HepG2 (cell line): ENCODE measurements around the gene NPDC1. TPM values are rescaled to one million over a fixed set of nuclear protein-coding genes. Genes with fewer than 3 reads are reported as not detected.
A peak's percentile ranks its signal among the peaks of the same experiment; 100 is the strongest.

ENCODE experiments used
- ATRX ChIP-seq: sonication (generic); formaldehyde crosslinking; IDR thresholded peaks from 2 replicates; pipeline ENCODE4 v1.4.0; 2020; ENCODE audit warnings: missing genetic modification reagents, borderline replicate concordance
- DMAP1 ChIP-seq: IDR thresholded peaks from 2 replicates; pipeline ENCODE4 v1.6.1; 2016
- FOSL1 ChIP-seq: sonication (generic); formaldehyde crosslinking; IDR thresholded peaks from 2 replicates; pipeline ENCODE4 v1.9.0; 2021; ENCODE audit warnings: missing genetic modification reagents, borderline replicate concordance
- GATA4 ChIP-seq: sonication (generic); IDR thresholded peaks from 2 replicates; pipeline ENCODE4 v1.6.1; 2016; ENCODE audit warnings: antibody characterized with exemption, low read depth, borderline replicate concordance
- IRX3 ChIP-seq: sonication (generic); formaldehyde crosslinking; IDR thresholded peaks from 2 replicates; pipeline ENCODE4 v1.8.1; 2023; ENCODE audit warnings: mild to moderate bottlenecking, low read depth, missing genetic modification reagents, borderline replicate concordance
- NCOA2 ChIP-seq: sonication (generic); formaldehyde crosslinking; IDR thresholded peaks from 2 replicates; pipeline ENCODE4 v1.8.0; 2022; ENCODE audit warnings: inconsistent platforms
- PHF8 ChIP-seq: sonication (generic); formaldehyde crosslinking; IDR thresholded peaks from 2 replicates; pipeline ENCODE4 v1.5.0; 2020; ENCODE audit warnings: missing genetic modification reagents
- SP1 ChIP-seq, 2 experiments: fragments of 450-650 bp in 1 of 2; sonication (generic) in 1 of 2; formaldehyde crosslinking in 1 of 2; IDR thresholded peaks; 2 replicates each; pipeline versions ENCODE4 v1.4.0 to v1.6.1; 2016 to 2020; ENCODE audit warnings: missing genetic modification reagents in 1 of 2
- SP4 ChIP-seq: sonication (generic); formaldehyde crosslinking; IDR thresholded peaks from 2 replicates; pipeline ENCODE4 v1.8.1; 2023; ENCODE audit warnings: mild to moderate bottlenecking, missing genetic modification reagents
- TRIM24 ChIP-seq: sonication (generic); formaldehyde crosslinking; IDR thresholded peaks from 2 replicates; pipeline ENCODE4 v1.8.0; 2022; ENCODE audit warnings: mild to moderate bottlenecking, missing genetic modification reagents
- YY1 ChIP-seq: IDR thresholded peaks from 2 replicates; pipeline ENCODE4 v1.6.1; 2011; ENCODE audit warnings: low read length, low read depth, moderate library complexity, mild to moderate bottlenecking; ENCODE audit not compliant: insufficient read depth, insufficient replicate concordance
- ZNF34 ChIP-seq: sonication (generic); formaldehyde crosslinking; IDR thresholded peaks from 2 replicates; pipeline ENCODE4 v1.4.0; 2020; ENCODE audit warnings: mild to moderate bottlenecking, missing genetic modification reagents, borderline replicate concordance
- ZNF543 ChIP-seq: sonication (generic); formaldehyde crosslinking; IDR thresholded peaks from 2 replicates; pipeline ENCODE4 v1.4.0; 2020; ENCODE audit warnings: mild to moderate bottlenecking, missing genetic modification reagents
- ZNF563 ChIP-seq: sonication (generic); formaldehyde crosslinking; IDR thresholded peaks from 2 replicates; pipeline ENCODE4 v1.8.0; 2022; ENCODE audit warnings: mild to moderate bottlenecking, moderate library complexity, missing genetic modification reagents
- ZNF749 ChIP-seq: sonication (generic); formaldehyde crosslinking; IDR thresholded peaks from 2 replicates; pipeline ENCODE4 v1.8.0; 2022; ENCODE audit warnings: mild to moderate bottlenecking, missing genetic modification reagents, moderate library complexity, borderline replicate concordance
- polyA plus RNA-seq, 8 experiments: library from polyadenylated mRNA; depleted of rRNA in 3 of 8; stranded (reverse) in 7 of 8; unstranded in 1 of 8; fragments of >200 nt; fragmentation: Illumina TruSeq in 4 of 8; extraction: Trizol in 4 of 8; gene quantifications; 2 replicates each; pipeline versions ENCODE4 v1.2.1 to v1.2.3, GENCODE V29; 2011 to 2016; ENCODE audit warnings: low read depth in 4 of 8, missing spikeins in 1 of 8, mixed read lengths in 1 of 8; ENCODE audit not compliant: insufficient read depth in 1 of 8
- total RNA-seq, 5 experiments: library from RNA; depleted of rRNA; stranded (reverse); fragments of >200 nt; fragmentation: Illumina TruSeq; extraction: Trizol; gene quantifications; 2 replicates each; pipeline ENCODE4 v1.2.3, GENCODE V29; 2016; ENCODE audit warnings: low read depth in 1 of 5
- TF ChIP-seq, protein P1 (sequence below): sonication (generic); formaldehyde crosslinking; IDR thresholded peaks from 2 replicates; pipeline ENCODE4 v1.5.1; 2020; ENCODE audit warnings: mild to moderate bottlenecking, missing genetic modification reagents
- TF ChIP-seq, protein P2 (sequence below): sonication (generic); formaldehyde crosslinking; IDR thresholded peaks from 2 replicates; pipeline ENCODE4 v1.4.0; 2020; ENCODE audit warnings: missing genetic modification reagents, borderline replicate concordance
- TF ChIP-seq, protein P3 (sequence below), 2 experiments: sonication (generic) in 1 of 2; formaldehyde crosslinking in 1 of 2; IDR thresholded peaks; 2 replicates each; pipeline versions ENCODE4 v1.4.0 to v1.6.1; 2018 to 2020; ENCODE audit warnings: missing genetic modification reagents in 2 of 2, borderline replicate concordance in 1 of 2, low read depth in 1 of 2, mild to moderate bottlenecking in 1 of 2, missing biosample characterization in 1 of 2

NPDC1 gene
- total and polyA plus RNA-seq, 2 of the 13 experiments (the other 11 are each of a cell fraction or from before 2014, with no cell fraction given), result 0.84 to 5.4 TPM

DNA sequence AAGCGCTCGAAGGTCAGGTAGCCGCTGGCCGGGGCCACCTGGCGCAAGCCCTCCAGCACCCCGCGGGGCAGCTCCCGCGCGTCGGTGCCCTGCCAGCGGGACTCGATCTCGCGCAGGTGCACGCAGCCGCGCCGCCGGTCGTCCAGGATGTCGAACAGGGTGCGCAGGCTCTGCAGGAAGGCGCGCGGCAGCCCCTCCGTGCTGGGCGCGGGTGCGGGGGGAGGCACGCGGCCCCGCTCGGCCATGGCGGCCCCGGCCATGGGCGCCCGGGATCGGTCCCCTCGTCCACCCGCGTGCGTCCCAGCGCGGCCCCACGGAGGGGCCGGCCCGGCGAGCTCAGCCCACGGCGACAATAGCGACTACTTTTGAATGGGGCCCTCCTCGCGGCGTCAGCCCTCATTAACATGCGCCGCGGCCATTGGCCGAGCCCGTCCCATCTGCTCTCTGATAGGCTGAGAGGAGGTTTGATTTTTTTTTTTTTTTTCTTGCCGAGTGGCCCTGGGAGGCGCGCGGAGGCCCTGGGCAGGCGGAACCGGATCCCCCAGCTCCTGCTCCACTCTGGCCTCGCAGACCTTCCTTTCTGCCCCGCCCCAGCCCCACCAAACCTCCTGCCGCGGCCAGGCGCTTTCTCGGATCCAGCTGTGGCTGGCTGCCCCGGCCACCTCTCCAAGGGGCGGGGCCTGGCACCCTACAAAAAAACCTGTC is 24.4 kb upstream of the NPDC1 start, which contains the start of gene SAPCD2 (continued):
- TF ChIP-seq, protein P1, sequence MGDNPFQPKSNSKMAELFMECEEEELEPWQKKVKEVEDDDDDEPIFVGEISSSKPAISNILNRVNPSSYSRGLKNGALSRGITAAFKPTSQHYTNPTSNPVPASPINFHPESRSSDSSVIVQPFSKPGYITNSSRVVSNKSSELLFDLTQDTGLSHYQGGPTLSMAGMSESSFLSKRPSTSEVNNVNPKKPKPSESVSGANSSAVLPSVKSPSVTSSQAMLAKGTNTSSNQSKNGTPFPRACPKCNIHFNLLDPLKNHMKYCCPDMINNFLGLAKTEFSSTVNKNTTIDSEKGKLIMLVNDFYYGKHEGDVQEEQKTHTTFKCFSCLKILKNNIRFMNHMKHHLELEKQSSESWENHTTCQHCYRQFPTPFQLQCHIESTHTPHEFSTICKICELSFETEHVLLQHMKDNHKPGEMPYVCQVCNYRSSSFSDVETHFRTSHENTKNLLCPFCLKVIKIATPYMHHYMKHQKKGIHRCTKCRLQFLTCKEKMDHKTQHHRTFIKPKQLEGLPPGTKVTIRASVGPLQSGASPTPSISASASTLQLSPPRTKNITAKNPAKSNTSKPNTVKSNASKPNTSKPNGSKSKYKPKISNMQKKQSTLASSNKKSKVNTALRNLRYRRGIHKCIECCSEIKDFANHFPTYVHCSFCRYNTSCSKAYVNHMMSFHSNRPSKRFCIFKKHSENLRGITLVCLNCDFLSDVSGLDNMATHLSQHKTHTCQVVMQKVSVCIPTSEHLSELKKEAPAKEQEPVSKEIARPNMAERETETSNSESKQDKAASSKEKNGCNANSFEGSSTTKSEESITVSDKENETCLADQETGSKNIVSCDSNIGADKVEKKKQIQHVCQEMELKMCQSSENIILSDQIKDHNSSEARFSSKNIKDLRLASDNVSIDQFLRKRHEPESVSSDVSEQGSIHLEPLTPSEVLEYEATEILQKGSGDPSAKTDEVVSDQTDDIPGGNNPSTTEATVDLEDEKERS (CRISPR knock-in tag), result no peak
- TF ChIP-seq IRX3, result 0 out of 2 replicates have a peak, but pooled peaks have one; percentile 20
- TF ChIP-seq FOSL1, result no peak
- TF ChIP-seq GATA4, result no peak
- TF ChIP-seq SP4 (CRISPR knock-in tag), result 0 out of 2 replicates have a peak, but pooled peaks have one; percentile 27
- TF ChIP-seq DMAP1, result peak; percentile 42; the same call in 1 of the 2 replicates
- TF ChIP-seq NCOA2, result no peak; the same call in 1 of the 2 replicates
- TF ChIP-seq ZNF563 (CRISPR knock-in tag), result peak; percentile 52
- TF ChIP-seq TRIM24 (CRISPR knock-in tag), result no peak
- TF ChIP-seq, protein P2, sequence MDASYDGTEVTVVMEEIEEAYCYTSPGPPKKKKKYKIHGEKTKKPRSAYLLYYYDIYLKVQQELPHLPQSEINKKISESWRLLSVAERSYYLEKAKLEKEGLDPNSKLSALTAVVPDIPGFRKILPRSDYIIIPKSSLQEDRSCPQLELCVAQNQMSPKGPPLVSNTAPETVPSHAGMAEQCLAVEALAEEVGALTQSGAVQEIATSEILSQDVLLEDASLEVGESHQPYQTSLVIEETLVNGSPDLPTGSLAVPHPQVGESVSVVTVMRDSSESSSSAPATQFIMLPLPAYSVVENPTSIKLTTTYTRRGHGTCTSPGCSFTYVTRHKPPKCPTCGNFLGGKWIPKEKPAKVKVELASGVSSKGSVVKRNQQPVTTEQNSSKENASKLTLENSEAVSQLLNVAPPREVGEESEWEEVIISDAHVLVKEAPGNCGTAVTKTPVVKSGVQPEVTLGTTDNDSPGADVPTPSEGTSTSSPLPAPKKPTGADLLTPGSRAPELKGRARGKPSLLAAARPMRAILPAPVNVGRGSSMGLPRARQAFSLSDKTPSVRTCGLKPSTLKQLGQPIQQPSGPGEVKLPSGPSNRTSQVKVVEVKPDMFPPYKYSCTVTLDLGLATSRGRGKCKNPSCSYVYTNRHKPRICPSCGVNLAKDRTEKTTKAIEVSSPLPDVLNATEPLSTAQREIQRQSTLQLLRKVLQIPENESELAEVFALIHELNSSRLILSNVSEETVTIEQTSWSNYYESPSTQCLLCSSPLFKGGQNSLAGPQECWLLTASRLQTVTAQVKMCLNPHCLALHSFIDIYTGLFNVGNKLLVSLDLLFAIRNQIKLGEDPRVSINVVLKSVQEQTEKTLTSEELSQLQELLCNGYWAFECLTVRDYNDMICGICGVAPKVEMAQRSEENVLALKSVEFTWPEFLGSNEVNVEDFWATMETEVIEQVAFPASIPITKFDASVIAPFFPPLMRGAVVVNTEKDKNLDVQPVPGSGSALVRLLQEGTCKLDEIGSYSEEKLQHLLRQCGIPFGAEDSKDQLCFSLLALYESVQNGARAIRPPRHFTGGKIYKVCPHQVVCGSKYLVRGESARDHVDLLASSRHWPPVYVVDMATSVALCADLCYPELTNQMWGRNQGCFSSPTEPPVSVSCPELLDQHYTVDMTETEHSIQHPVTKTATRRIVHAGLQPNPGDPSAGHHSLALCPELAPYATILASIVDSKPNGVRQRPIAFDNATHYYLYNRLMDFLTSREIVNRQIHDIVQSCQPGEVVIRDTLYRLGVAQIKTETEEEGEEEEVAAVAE, result 0 out of 2 replicates have a peak, but pooled peaks have one; percentile 40
- TF ChIP-seq SP1 (IDR thresholded peaks at IDR 0.05), result no peak
- TF ChIP-seq SP1 (CRISPR knock-in tag; IDR thresholded peaks at IDR 0.05), result no peak
- TF ChIP-seq ZNF543 (CRISPR knock-in tag), result no peak
- no peak for TF ChIP-seq ZNF749 (CRISPR knock-in tag)
- TF ChIP-seq, protein P3, sequence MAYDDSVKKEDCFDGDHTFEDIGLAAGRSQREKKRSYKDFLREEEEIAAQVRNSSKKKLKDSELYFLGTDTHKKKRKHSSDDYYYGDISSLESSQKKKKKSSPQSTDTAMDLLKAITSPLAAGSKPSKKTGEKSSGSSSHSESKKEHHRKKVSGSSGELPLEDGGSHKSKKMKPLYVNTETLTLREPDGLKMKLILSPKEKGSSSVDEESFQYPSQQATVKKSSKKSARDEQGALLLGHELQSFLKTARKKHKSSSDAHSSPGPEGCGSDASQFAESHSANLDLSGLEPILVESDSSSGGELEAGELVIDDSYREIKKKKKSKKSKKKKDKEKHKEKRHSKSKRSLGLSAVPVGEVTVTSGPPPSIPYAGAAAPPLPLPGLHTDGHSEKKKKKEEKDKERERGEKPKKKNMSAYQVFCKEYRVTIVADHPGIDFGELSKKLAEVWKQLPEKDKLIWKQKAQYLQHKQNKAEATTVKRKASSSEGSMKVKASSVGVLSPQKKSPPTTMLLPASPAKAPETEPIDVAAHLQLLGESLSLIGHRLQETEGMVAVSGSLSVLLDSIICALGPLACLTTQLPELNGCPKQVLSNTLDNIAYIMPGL (CRISPR knock-in tag; IDR thresholded peaks at IDR 0.05; ENCODE audit: borderline replicate concordance in 1 of 2, low read depth in 1 of 2), result peak in 1 of 2 experiments; percentile 73; a peak in 2 of 4 replicates
- TF ChIP-seq YY1, result peak; percentile 59
- TF ChIP-seq ZNF34, result no peak
- TF ChIP-seq PHF8 (CRISPR knock-in tag), result peak; percentile 65; the same call in 1 of the 2 replicates
- no peak for TF ChIP-seq ATRX (CRISPR knock-in tag)
